Testis (tissue), 2 donors: ENCODE results near the gene TMC1.

Experiments
- POLR2A ChIP-seq: fragments of 450-650 bp; IDR thresholded peaks from one replicate; pipeline ENCODE4 v1.6.1; 2017; ENCODE audit warnings: antibody characterized with exemption, mild to moderate bottlenecking, moderate library complexity
- TF ChIP-seq, protein P1 (sequence below), 3 experiments: fragments of 450-650 bp in 2 of 3; fragments of 200-600 bp in 1 of 3; sonication (generic) in 1 of 3; IDR thresholded peaks; one replicate each; pipeline ENCODE4 v1.5.1; 2016 to 2019; ENCODE audit warnings: antibody characterized with exemption in 3 of 3, mild to moderate bottlenecking in 2 of 3, moderate library complexity in 1 of 3

DNA sequence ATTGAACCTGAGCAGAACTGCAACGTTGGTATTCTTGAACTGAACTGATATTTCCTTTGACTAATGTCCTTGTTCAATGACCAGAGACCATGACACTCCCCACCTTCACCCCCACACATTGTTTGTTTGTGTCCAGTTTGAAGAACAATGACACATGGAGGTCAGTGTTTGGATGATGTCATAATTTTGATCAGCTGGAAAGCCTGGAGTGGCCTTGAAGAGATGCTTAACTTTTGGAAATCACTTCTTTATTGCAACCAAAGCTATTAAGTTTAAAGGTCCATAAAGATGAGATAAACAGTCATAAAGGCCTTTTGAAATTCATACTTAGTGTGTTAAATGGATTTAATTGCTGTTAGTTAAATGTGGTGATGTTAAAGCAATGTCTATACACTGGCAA lies 92.7 kb downstream of the TMC1 start:
- no peak for TF ChIP-seq POLR2A
- TF ChIP-seq, protein P1, sequence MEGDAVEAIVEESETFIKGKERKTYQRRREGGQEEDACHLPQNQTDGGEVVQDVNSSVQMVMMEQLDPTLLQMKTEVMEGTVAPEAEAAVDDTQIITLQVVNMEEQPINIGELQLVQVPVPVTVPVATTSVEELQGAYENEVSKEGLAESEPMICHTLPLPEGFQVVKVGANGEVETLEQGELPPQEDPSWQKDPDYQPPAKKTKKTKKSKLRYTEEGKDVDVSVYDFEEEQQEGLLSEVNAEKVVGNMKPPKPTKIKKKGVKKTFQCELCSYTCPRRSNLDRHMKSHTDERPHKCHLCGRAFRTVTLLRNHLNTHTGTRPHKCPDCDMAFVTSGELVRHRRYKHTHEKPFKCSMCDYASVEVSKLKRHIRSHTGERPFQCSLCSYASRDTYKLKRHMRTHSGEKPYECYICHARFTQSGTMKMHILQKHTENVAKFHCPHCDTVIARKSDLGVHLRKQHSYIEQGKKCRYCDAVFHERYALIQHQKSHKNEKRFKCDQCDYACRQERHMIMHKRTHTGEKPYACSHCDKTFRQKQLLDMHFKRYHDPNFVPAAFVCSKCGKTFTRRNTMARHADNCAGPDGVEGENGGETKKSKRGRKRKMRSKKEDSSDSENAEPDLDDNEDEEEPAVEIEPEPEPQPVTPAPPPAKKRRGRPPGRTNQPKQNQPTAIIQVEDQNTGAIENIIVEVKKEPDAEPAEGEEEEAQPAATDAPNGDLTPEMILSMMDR (IDR thresholded peaks at IDR 0.05): no peak
